ENCODE results near the gene HECW1. TPM values are rescaled to one million over a fixed set of nuclear protein-coding genes. Genes with fewer than 3 reads are reported as not detected.

HECW1 gene
- total RNA-seq, 3 donors from 2014 or later = 0.76 to 1.6 (median 1.2) TPM

GRCh38 chr7:43306404-43306803 is 194.0 kb downstream of the HECW1 start:
- Histone ChIP-seq H3K36me3 (ENCODE audit: low read depth) (no peaks in the 10 kb centered on the region), H3K4me1 (ENCODE audit: low read depth) (no peaks in the 10 kb centered on the region), H3K4me3 (no peak overlapping the region), H3K9me3 (no peaks in the 10 kb centered on the region)
- intact Hi-C loops (cut with DNase I, micrococcal nuclease) = no loop called here
- no peak for DNase-seq
- ATAC-seq = no peak
- no peak for TF ChIP-seq CTCF (IDR thresholded peaks at IDR 0.05)

GRCh38 chr7:43307522-43307921 is 195.1 kb downstream of the HECW1 start:
- Histone ChIP-seq H3K4me1 (ENCODE audit: low read depth) (no peaks in the 10 kb centered on the region), H3K9me3 (no peaks in the 10 kb centered on the region), H3K4me3 (no peak overlapping the region), H3K36me3 (ENCODE audit: low read depth) (no peaks in the 10 kb centered on the region)
- no peak for TF ChIP-seq CTCF (IDR thresholded peaks at IDR 0.05)
- no peak for ATAC-seq
- intact Hi-C loops (cut with DNase I, micrococcal nuclease) = no loop called here
- no peak for DNase-seq

- DNase-seq = no peak
- Histone ChIP-seq H3K4me3 (no peak overlapping the region), H3K36me3 (ENCODE audit: low read depth) (no peaks in the 10 kb centered on the region), H3K9me3 (no peaks in the 10 kb centered on the region), H3K4me1 (ENCODE audit: low read depth) (no peaks in the 10 kb centered on the region)
- no peak for ATAC-seq
- TF ChIP-seq CTCF (IDR thresholded peaks at IDR 0.05) = no peak
- intact Hi-C loops (cut with DNase I, micrococcal nuclease) = no loop called here
Observed at GRCh38 chr7:43308913-43309705, 196.7 kb downstream of the HECW1 start.

- no peak for TF ChIP-seq CTCF (IDR thresholded peaks at IDR 0.05)
- H3K9me3 ChIP-seq = no peaks in the 10 kb centered on the region
- no peak for DNase-seq
- no peak overlapping the region for H3K4me3 ChIP-seq
- H3K4me1 ChIP-seq (ENCODE audit: low read depth) = no peaks in the 10 kb centered on the region
- ATAC-seq = no peak
- H3K36me3 ChIP-seq (ENCODE audit: low read depth) = no peaks in the 10 kb centered on the region
- intact Hi-C loops (cut with DNase I, micrococcal nuclease) = no loop called here
Observed at GRCh38 chr7:43309706-43310022, 197.2 kb downstream of the HECW1 start.

GRCh38 chr7:43311052-43311451 is 198.6 kb downstream of the HECW1 start:
- ATAC-seq (no peak), DNase-seq (no peak)
- no peak for TF ChIP-seq CTCF (IDR thresholded peaks at IDR 0.05)
- intact Hi-C loops (cut with DNase I, micrococcal nuclease) = no loop called here
- no peak overlapping the region for H3K4me3 ChIP-seq
- H3K36me3 ChIP-seq (ENCODE audit: low read depth) = no peaks in the 10 kb centered on the region
- no peaks in the 10 kb centered on the region for H3K4me1 ChIP-seq (ENCODE audit: low read depth)
- H3K9me3 ChIP-seq = no peaks in the 10 kb centered on the region

GRCh38 chr7:43311694-43312093 is 199.2 kb downstream of the HECW1 start:
- Histone ChIP-seq H3K4me3 (no peak overlapping the region), H3K4me1 (ENCODE audit: low read depth) (no peaks in the 10 kb centered on the region), H3K36me3 (ENCODE audit: low read depth) (no peaks in the 10 kb centered on the region), H3K9me3 (no peaks in the 10 kb centered on the region)
- DNase-seq (no peak), ATAC-seq (no peak)
- intact Hi-C loops (cut with DNase I, micrococcal nuclease) = no loop called here
- TF ChIP-seq CTCF (IDR thresholded peaks at IDR 0.05) = no peak
